GM12892 (cell line): Measurements from ENCODE around the gene MMRN1.
"Not testable (repeated sequence)": the region's sequence is repeated elsewhere in the genome, so short reads cannot be mapped to it uniquely, and the experiment has no call there.

Experiments
- DNase-seq: peaks from one replicate; pipeline ENCODE4 v3.0.0; 2011; ENCODE audit not compliant: insufficient read length
- FAIRE-seq: peaks from 2 replicates; lab custom pipeline; 2011; peaks lifted over from hg19 to GRCh38; lab: Jason Lieb, UNC
- POLR2A ChIP-seq: IDR thresholded peaks from 2 replicates; pipeline ENCODE4 v1.6.1; 2011; ENCODE audit warnings: low read depth, low read length, control low read depth
- POLR2AphosphoS5 ChIP-seq: IDR thresholded peaks from 2 replicates; pipeline ENCODE4 v1.6.1; 2011; ENCODE audit warnings: low read depth, low read length, control low read depth
- TAF1 ChIP-seq: IDR thresholded peaks from 2 replicates; pipeline ENCODE4 v1.6.1; 2011; ENCODE audit warnings: low read depth, mild to moderate bottlenecking, control low read depth, low read length, borderline replicate concordance

The MMRN1 gene

GRCh38 chr4:89878611-89879010, 16.0 kb upstream of the MMRN1 start:
- TF ChIP-seq POLR2AphosphoS5 (no peak), POLR2A (no peak), TAF1 (no peak)
- no peak for FAIRE-seq
- DNase-seq: no peak

GRCh38 chr4:89879215-89879614, 15.4 kb upstream of the MMRN1 start:
- TF ChIP-seq TAF1 (no peak), POLR2AphosphoS5 (no peak), POLR2A (no peak)
- DNase-seq (no peak), FAIRE-seq (no peak)

- TF ChIP-seq POLR2AphosphoS5: no peak
- no peak for TF ChIP-seq POLR2A
- no peak for TF ChIP-seq TAF1
- DNase-seq (no peak), FAIRE-seq (no peak)
Observed at GRCh38 chr4:89889289-89889688, 5.4 kb upstream of the MMRN1 start.

- DNase-seq (no peak), FAIRE-seq (no peak)
- TF ChIP-seq POLR2AphosphoS5: no peak
- no peak for TF ChIP-seq TAF1
- no peak for TF ChIP-seq POLR2A
Observed at GRCh38 chr4:89897867-89898266, 3.2 kb downstream of the MMRN1 start.

GRCh38 chr4:89898304-89898716, 3.7 kb downstream of the MMRN1 start:
- no peak for DNase-seq
- peak; percentile 80 for FAIRE-seq
- TF ChIP-seq POLR2A (no peak), TAF1 (no peak), POLR2AphosphoS5 (no peak)

- no peak for FAIRE-seq
- DNase-seq: no peak
- TF ChIP-seq POLR2A (no peak), TAF1 (no peak), POLR2AphosphoS5 (no peak)
Observed at GRCh38 chr4:89899152-89899551, 4.5 kb downstream of the MMRN1 start.

- peak; percentile 48 for FAIRE-seq
Observed at GRCh38 chr4:89899854-89900253, 5.2 kb downstream of the MMRN1 start.

GRCh38 chr4:89901808-89902431, 7.3 kb downstream of the MMRN1 start:
- FAIRE-seq: peak; percentile 70
- DNase-seq: not testable (repeated sequence)

More at GRCh38 chr4:89899854-89900253, 5.2 kb downstream of the MMRN1 start:
- DNase-seq: no peak
- TF ChIP-seq POLR2A (no peak), TAF1 (no peak), POLR2AphosphoS5 (no peak)

GRCh38 chr4:89904524-89904923, 9.9 kb downstream of the MMRN1 start:
- no peak for DNase-seq
- FAIRE-seq: peak; percentile 5
- TF ChIP-seq POLR2AphosphoS5 (no peak), TAF1 (no peak), POLR2A (no peak)

- DNase-seq (no peak), FAIRE-seq (no peak)
- TF ChIP-seq TAF1 (no peak), POLR2AphosphoS5 (no peak), POLR2A (no peak)
Observed at GRCh38 chr4:89906316-89906715, 11.7 kb downstream of the MMRN1 start.

GRCh38 chr4:89906777-89907521, 12.3 kb downstream of the MMRN1 start:
- no peak for DNase-seq
- FAIRE-seq: no peak
- no peak for TF ChIP-seq POLR2A
- no peak for TF ChIP-seq TAF1
- TF ChIP-seq POLR2AphosphoS5: no peak

GRCh38 chr4:89909889-89910288, 15.2 kb downstream of the MMRN1 start:
- DNase-seq: no peak
- FAIRE-seq: no peak
- TF ChIP-seq POLR2AphosphoS5: no peak
- TF ChIP-seq TAF1: no peak
- no peak for TF ChIP-seq POLR2A
